WTC11 (cell line): Measurements from ENCODE around the gene PDIA6. TPM values are rescaled to one million over a fixed set of nuclear protein-coding genes. Genes with fewer than 3 reads are reported as not detected.

Experiments
- ATAC-seq: fragments of 200-7000 bp; cut with Tn5 transposase; 2 replicates; pipeline ENCODE4 v1.10.0; 2021; ENCODE audit warnings: mild to moderate bottlenecking, moderate library complexity
- CTCF ChIA-PET: fragments of 300-600 bp; sonication (Branson Sonifier 250); formaldehyde crosslinking; loops from one replicate; lab custom pipeline; 2021; ENCODE audit warnings: antibody characterized with exemption; lab: Charles Lee
- POLR2A ChIA-PET: fragments of 350-600 bp; sonication (Branson Sonifier 250); formaldehyde crosslinking; loops from one replicate; lab custom pipeline; 2021; ENCODE audit warnings: antibody characterized with exemption; lab: Charles Lee
- DNase-seq: peaks from one replicate; pipeline ENCODE4 v3.0.0; 2021; ENCODE audit warnings: low spot score
- H3K27ac Mint-ChIP-seq: 2 replicates; pipeline ENCODE4 v1.8.0; 2021; ENCODE audit warnings: mixed read lengths
- H3K27me3 Mint-ChIP-seq: 2 replicates; pipeline ENCODE4 v1.8.0; 2021; ENCODE audit warnings: low read depth, mild to moderate bottlenecking, moderate library complexity, mixed read lengths
- H3K36me3 Mint-ChIP-seq: 2 replicates; pipeline ENCODE4 v1.8.0; 2021; ENCODE audit warnings: mixed read lengths
- H3K4me1 Mint-ChIP-seq: 2 replicates; pipeline ENCODE4 v1.8.0; 2022; ENCODE audit warnings: mixed read lengths
- H3K4me3 Mint-ChIP-seq: 2 replicates; pipeline ENCODE4 v1.8.0; 2021; ENCODE audit warnings: mild to moderate bottlenecking, moderate library complexity, mixed read lengths
- H3K9me3 Mint-ChIP-seq: 2 replicates; pipeline ENCODE4 v1.8.0; 2021; ENCODE audit warnings: mixed read lengths
- AR ChIP-seq: fragments of 250-450 bp; sonication (Bioruptor Pico); IDR thresholded peaks from 2 replicates; pipeline ENCODE4 v1.9.0; 2021; ENCODE audit warnings: mild to moderate bottlenecking
- ARID4B ChIP-seq: sonication (generic); formaldehyde crosslinking; IDR thresholded peaks from 2 replicates; pipeline ENCODE4 v1.8.0; 2023; ENCODE audit warnings: missing genetic modification reagents, mild to moderate bottlenecking, borderline replicate concordance
- ATF2 ChIP-seq: sonication (generic); formaldehyde crosslinking; IDR thresholded peaks from 2 replicates; pipeline ENCODE4 v1.8.1; 2022; ENCODE audit warnings: low read depth, missing genetic modification reagents, borderline replicate concordance
- FOXK1 ChIP-seq: sonication (generic); formaldehyde crosslinking; IDR thresholded peaks from 2 replicates; pipeline ENCODE4 v1.8.0; 2022; ENCODE audit warnings: mild to moderate bottlenecking, moderate library complexity, missing genetic modification reagents
- FOXP1 ChIP-seq: sonication (generic); formaldehyde crosslinking; IDR thresholded peaks from 2 replicates; pipeline ENCODE4 v1.8.0; 2022; ENCODE audit warnings: missing genetic modification reagents, mild to moderate bottlenecking, moderate library complexity, borderline replicate concordance
- GABPB1 ChIP-seq: sonication (generic); formaldehyde crosslinking; IDR thresholded peaks from 2 replicates; pipeline ENCODE4 v1.8.1; 2023; ENCODE audit warnings: mild to moderate bottlenecking, missing genetic modification reagents
- MXD4 ChIP-seq: fragments of 250-450 bp; sonication (Bioruptor Pico); IDR thresholded peaks from 2 replicates; pipeline ENCODE4 v1.8.0; 2021; ENCODE audit warnings: mild to moderate bottlenecking, moderate library complexity, borderline replicate concordance
- MYBL2 ChIP-seq: sonication (generic); formaldehyde crosslinking; IDR thresholded peaks from 2 replicates; pipeline ENCODE4 v1.8.1; 2023; ENCODE audit warnings: mild to moderate bottlenecking, moderate library complexity, missing genetic modification reagents
- NFE2L1 ChIP-seq: sonication (generic); formaldehyde crosslinking; IDR thresholded peaks from 2 replicates; pipeline ENCODE4 v1.8.1; 2023; ENCODE audit warnings: missing genetic modification reagents
- SP1 ChIP-seq: sonication (generic); formaldehyde crosslinking; conservative IDR thresholded peaks from 2 replicates; pipeline ENCODE4 v1.8.1; 2022; ENCODE audit warnings: missing genetic modification reagents
- STAT6 ChIP-seq: sonication (generic); formaldehyde crosslinking; conservative IDR thresholded peaks from 2 replicates; pipeline ENCODE4 v1.8.1; 2023; ENCODE audit warnings: mild to moderate bottlenecking, low read depth, missing genetic modification reagents, moderate library complexity
- TEAD1 ChIP-seq: sonication (generic); formaldehyde crosslinking; IDR thresholded peaks from 2 replicates; pipeline ENCODE4 v1.8.0; 2022; ENCODE audit warnings: mild to moderate bottlenecking, missing genetic modification reagents
- ZNF425 ChIP-seq: fragments of 250-450 bp; sonication (Bioruptor Pico); conservative IDR thresholded peaks from 2 replicates; pipeline ENCODE4 v1.9.0; 2021; ENCODE audit warnings: mild to moderate bottlenecking
- ZNF532 ChIP-seq: fragments of 250-450 bp; sonication (Bioruptor Pico); IDR thresholded peaks from 2 replicates; pipeline ENCODE4 v1.9.0; 2021; ENCODE audit warnings: mild to moderate bottlenecking, borderline replicate concordance
- total RNA-seq: library from RNA; stranded (reverse); gene quantifications from 3 replicates; pipeline ENCODE4 v1.2.3, GENCODE V29; 2021

Gene PDIA6
- total RNA-seq, 1 experiment from 2014 or later = 331 TPM

GRCh38 chr2:10826026-10826425, 13.4 kb upstream of the PDIA6 start:
- ChIA-PET CTCF (no interaction called here), POLR2A (interaction anchor here (0.8 kb wide), 1 partner anchor 205 kb away, joined by 3 read pairs; no protein-coding TSS in a partner anchor)
- no peak for ATAC-seq
- Mint-ChIP-seq H3K27me3 (peaks cover 1% of the 10 kb centered on the region; the same call in 1 of the 2 replicates), H3K4me3 (no peak overlapping the region), H3K27ac (no peak overlapping the region), H3K9me3 (peaks cover 7% of the 10 kb centered on the region), H3K4me1 (no peaks in the 10 kb centered on the region; the same call in 1 of the 2 replicates), H3K36me3 (no peaks in the 10 kb centered on the region)
- DNase-seq = no peak
- TF ChIP-seq MYBL2 (CRISPR knock-in tag) (no peak), TEAD1 (CRISPR knock-in tag) (no peak), ARID4B (CRISPR knock-in tag) (no peak), AR (CRISPR knock-in tag) (no peak), GABPB1 (CRISPR knock-in tag) (no peak), STAT6 (CRISPR knock-in tag) (no peak), NFE2L1 (CRISPR knock-in tag) (no peak), FOXP1 (no peak), ZNF532 (CRISPR knock-in tag) (no peak), FOXK1 (CRISPR knock-in tag) (no peak), ATF2 (CRISPR knock-in tag) (no peak), MXD4 (CRISPR knock-in tag) (no peak), ZNF425 (no peak), SP1 (CRISPR knock-in tag) (no peak)
